SK-N-SH treated with all-trans-retinoic acid at 6 μM for 48 hours (cell line): ENCODE measurements around the gene ARAP3.

Source experiments
- ARNTL ChIP-seq: fragments of 450-650 bp; formaldehyde crosslinking; IDR thresholded peaks from 2 replicates; pipeline ENCODE4 v1.5.0; 2020; ENCODE audit warnings: low read depth, mild to moderate bottlenecking, moderate library complexity, borderline replicate concordance
- CREB5 ChIP-seq: fragments of 250-450 bp; sonication (Bioruptor Pico); IDR thresholded peaks from 2 replicates; pipeline ENCODE4 v1.5.1; 2020; ENCODE audit warnings: low read depth, mild to moderate bottlenecking, moderate library complexity
- CSDC2 ChIP-seq: fragments of 250-450 bp; sonication (Bioruptor Pico); IDR thresholded peaks from 2 replicates; pipeline ENCODE4 v1.5.0; 2020; ENCODE audit warnings: mild to moderate bottlenecking, moderate library complexity
- PATZ1 ChIP-seq: fragments of 250-450 bp; sonication (Bioruptor Pico); IDR thresholded peaks from 2 replicates; pipeline ENCODE4 v1.8.0; 2020; ENCODE audit warnings: mild to moderate bottlenecking, moderate library complexity, borderline replicate concordance
- RARB ChIP-seq: fragments of 250-450 bp; sonication (Bioruptor Pico); IDR thresholded peaks from 2 replicates; pipeline ENCODE4 v1.8.0; 2021; ENCODE audit warnings: mild to moderate bottlenecking, moderate library complexity
- ZC3H10 ChIP-seq: fragments of 250-450 bp; sonication (Bioruptor Pico); IDR thresholded peaks from 2 replicates; pipeline ENCODE4 v1.5.1; 2021; ENCODE audit warnings: mild to moderate bottlenecking, moderate library complexity
- ZNF70 ChIP-seq: fragments of 450-650 bp; formaldehyde crosslinking; IDR thresholded peaks from 2 replicates; pipeline ENCODE4 v1.5.0; 2020; ENCODE audit warnings: mild to moderate bottlenecking, moderate library complexity
- ZNF8 ChIP-seq: fragments of 450-650 bp; formaldehyde crosslinking; IDR thresholded peaks from 2 replicates; pipeline ENCODE4 v1.5.0; 2020; ENCODE audit warnings: mild to moderate bottlenecking, moderate library complexity

GRCh38 chr5:141697586-141697985 is 15.6 kb upstream of the ARAP3 start:
- no peak for TF ChIP-seq CREB5 (CRISPR knock-in tag)
- no peak for TF ChIP-seq PATZ1
- TF ChIP-seq ARNTL (CRISPR knock-in tag): no peak
- TF ChIP-seq CSDC2: no peak
- no peak for TF ChIP-seq RARB
- no peak for TF ChIP-seq ZC3H10 (CRISPR knock-in tag)
- no peak for TF ChIP-seq ZNF8
- TF ChIP-seq ZNF70 (CRISPR knock-in tag): no peak
